Endothelial cell (in vitro differentiated cells): ENCODE measurements around the gene CD300LD. TPM values are rescaled to one million over a fixed set of nuclear protein-coding genes. Genes with fewer than 3 reads are reported as not detected.

Experiments
- DNase-seq: peaks from one replicate; pipeline ENCODE4 v3.0.0; 2021; ENCODE audit warnings: low spot score
- H3K27ac Mint-ChIP-seq: one replicate; pipeline ENCODE4 v1.8.0; 2021; ENCODE audit warnings: mixed read lengths, inconsistent platforms; ENCODE audit not compliant: unreplicated experiment
- H3K27me3 Mint-ChIP-seq: one replicate; pipeline ENCODE4 v1.8.0; 2021; ENCODE audit warnings: mild to moderate bottlenecking, moderate library complexity, mixed read lengths, inconsistent platforms; ENCODE audit not compliant: unreplicated experiment
- H3K36me3 Mint-ChIP-seq: one replicate; pipeline ENCODE4 v1.8.0; 2021; ENCODE audit warnings: mild to moderate bottlenecking, low read depth, mixed read lengths, inconsistent platforms; ENCODE audit not compliant: unreplicated experiment
- H3K4me1 Mint-ChIP-seq: one replicate; pipeline ENCODE4 v1.8.0; 2021; ENCODE audit warnings: mild to moderate bottlenecking, mixed read lengths, inconsistent platforms; ENCODE audit not compliant: unreplicated experiment
- H3K4me3 Mint-ChIP-seq: one replicate; pipeline ENCODE4 v1.8.0; 2021; ENCODE audit warnings: mild to moderate bottlenecking, mixed read lengths, inconsistent platforms; ENCODE audit not compliant: unreplicated experiment
- H3K9me3 Mint-ChIP-seq: one replicate; pipeline ENCODE4 v1.8.0; 2021; ENCODE audit warnings: mixed read lengths, inconsistent platforms; ENCODE audit not compliant: unreplicated experiment
- total RNA-seq: library from RNA; stranded (reverse); fragmentation: NEBNext Ultra II Directional; extraction: Animal tissue kit (Norgen Biotek cat#: 25700); gene quantifications from one replicate; pipeline ENCODE4 v1.2.1, GENCODE V29; 2021; ENCODE audit not compliant: unreplicated experiment
- TF ChIP-seq, protein P1 (sequence below): fragments of 200-600 bp; sonication (generic); IDR thresholded peaks from one replicate; pipeline ENCODE4 v1.5.0; 2021; ENCODE audit warnings: antibody characterized with exemption; ENCODE audit not compliant: unreplicated experiment

CD300LD gene
- total RNA-seq, 1 donor from 2014 or later, result not detected

DNA sequence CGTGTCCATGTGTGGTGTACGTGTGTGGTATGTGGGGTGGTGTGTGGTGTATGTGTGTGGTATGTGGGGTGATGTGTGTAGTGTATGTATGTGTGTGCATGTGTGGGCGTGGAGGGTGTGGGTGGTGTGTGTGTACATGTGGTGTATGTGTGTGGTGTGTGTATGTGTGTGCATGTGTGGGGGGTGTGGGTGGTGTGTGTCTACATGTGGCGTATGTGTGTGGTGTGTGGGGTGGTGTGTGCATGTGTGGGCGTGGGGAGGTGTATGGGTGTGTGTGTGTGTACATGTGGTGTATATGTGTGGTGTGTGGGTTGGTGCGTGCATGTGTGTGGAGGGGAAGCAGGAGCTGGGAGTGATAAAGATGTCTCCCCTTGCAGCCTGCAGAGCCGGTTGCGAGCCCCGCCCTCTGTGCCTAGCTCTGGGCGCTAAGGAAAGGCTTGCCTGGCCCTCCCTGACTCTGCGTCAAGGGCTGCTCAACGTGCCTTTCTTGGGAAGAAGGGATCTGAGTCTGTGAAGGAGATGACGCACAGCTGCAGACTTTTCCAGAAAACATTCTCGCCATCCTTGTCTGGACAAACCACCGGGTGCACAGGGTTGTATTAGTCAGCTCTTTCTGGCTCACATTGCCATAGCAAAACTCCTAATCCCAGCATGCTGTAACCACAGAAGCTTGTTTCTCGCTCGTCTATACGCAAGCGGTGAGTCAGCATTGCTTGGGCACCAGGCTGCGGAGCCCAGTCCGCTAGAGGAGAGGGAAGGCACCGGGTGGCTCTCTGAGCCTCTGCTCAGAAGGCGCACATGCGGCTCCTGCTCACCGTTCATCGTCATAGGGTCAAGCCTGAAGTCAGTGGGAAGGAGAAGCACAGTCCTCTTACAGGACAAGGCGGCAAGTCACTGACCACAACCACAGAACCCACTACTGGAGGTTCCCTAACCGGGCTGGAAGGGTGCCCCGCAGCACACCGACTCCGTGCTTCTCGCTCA is 22.8 kb downstream of the CD300LD start:
- TF ChIP-seq, protein P1, sequence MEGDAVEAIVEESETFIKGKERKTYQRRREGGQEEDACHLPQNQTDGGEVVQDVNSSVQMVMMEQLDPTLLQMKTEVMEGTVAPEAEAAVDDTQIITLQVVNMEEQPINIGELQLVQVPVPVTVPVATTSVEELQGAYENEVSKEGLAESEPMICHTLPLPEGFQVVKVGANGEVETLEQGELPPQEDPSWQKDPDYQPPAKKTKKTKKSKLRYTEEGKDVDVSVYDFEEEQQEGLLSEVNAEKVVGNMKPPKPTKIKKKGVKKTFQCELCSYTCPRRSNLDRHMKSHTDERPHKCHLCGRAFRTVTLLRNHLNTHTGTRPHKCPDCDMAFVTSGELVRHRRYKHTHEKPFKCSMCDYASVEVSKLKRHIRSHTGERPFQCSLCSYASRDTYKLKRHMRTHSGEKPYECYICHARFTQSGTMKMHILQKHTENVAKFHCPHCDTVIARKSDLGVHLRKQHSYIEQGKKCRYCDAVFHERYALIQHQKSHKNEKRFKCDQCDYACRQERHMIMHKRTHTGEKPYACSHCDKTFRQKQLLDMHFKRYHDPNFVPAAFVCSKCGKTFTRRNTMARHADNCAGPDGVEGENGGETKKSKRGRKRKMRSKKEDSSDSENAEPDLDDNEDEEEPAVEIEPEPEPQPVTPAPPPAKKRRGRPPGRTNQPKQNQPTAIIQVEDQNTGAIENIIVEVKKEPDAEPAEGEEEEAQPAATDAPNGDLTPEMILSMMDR, result no peak
- Mint-ChIP-seq H3K4me3 (no peak overlapping the region), H3K27ac (no peak overlapping the region), H3K9me3 (no peaks in the 10 kb centered on the region), H3K4me1 (no peaks in the 10 kb centered on the region), H3K36me3 (peaks cover 3% of the 10 kb centered on the region), H3K27me3 (peaks cover 4% of the 10 kb centered on the region)
- DNase-seq, result no peak

DNA sequence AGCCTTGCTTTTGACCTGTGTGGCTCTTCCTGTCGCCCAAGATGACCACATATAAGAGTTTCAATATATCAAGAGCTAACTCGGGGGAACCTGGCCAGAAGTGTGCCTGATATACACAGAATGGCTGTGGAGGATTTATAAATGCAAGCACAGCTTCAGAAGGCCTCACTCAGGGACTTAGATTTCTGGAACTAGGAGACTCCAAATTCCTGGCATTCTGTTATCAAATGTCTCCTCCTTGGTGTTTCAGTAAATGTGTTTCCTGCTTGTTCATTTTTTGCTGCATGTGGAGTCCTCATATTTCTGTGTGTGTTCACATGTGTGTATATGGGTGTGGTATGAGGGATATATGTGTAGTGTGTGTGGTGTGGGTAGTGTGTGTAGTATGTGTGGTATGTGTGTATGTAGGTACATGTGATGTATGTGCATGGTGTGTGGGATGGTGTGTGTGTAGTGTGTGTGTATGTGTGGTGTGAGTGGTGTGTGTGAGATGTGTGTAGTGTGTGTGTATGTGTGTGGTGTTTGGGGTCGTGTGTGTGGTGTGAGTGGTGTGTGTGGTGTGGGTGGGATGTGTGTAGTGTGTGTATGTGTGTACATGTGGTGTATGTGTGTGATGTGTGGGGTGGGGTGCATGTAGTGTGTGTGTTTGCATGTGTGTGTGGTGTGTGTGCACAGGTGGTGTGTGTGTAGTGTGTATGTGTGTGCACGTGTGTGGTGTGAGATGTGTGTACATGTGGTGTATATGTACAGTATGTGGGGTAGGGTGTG is 23.8 kb downstream of the CD300LD start:
- H3K27me3 Mint-ChIP-seq, result peaks cover 8% of the 10 kb centered on the region
- peaks cover 3% of the 10 kb centered on the region for H3K4me1 Mint-ChIP-seq
- peaks cover 7% of the 10 kb centered on the region for H3K36me3 Mint-ChIP-seq

DNA sequence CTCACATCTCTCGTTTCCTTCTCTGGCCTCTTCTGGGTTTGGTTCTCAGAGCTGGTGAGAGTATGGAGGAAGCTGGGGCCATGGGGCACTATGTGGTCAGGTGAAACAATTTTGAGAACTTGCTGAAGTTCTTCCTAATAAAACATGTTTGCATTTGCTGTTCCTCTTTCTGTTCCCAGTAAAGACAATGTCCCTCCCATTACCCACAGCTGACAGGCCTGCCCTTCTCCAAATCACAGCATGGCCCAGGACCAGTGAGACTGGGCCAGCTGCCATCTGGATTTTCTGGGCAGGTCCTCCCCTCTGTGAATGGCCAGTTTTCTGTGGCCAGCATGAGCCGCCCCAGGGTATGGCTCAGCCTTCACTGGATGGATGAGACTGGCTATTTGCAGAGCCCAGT is 24.7 kb downstream of the CD300LD start, which contains the start of gene CD300H:
CD300H (minus strand) TSS at position 113 of the 400 bp plus-strand sequence.
- Mint-ChIP-seq H3K27me3 (peaks cover 8% of the 10 kb centered on the region), H3K4me3 (peak within 1 kb of the TSS; percentile 17), H3K36me3 (peaks cover 7% of the 10 kb centered on the region), H3K9me3 (no peaks in the 10 kb centered on the region), H3K27ac (peak within 1 kb of the TSS; percentile 43), H3K4me1 (peaks cover 3% of the 10 kb centered on the region)
- TF ChIP-seq, protein P1, result no peak
- no peak for DNase-seq

More for the DNA sequence above, 23.8 kb downstream of the CD300LD start:
- H3K4me3 Mint-ChIP-seq, result peak overlapping the region; percentile 17
- H3K27ac Mint-ChIP-seq, result peak overlapping the region; percentile 43
- TF ChIP-seq, protein P1, result no peak
- no peak for DNase-seq
- no peaks in the 10 kb centered on the region for H3K9me3 Mint-ChIP-seq

DNA sequence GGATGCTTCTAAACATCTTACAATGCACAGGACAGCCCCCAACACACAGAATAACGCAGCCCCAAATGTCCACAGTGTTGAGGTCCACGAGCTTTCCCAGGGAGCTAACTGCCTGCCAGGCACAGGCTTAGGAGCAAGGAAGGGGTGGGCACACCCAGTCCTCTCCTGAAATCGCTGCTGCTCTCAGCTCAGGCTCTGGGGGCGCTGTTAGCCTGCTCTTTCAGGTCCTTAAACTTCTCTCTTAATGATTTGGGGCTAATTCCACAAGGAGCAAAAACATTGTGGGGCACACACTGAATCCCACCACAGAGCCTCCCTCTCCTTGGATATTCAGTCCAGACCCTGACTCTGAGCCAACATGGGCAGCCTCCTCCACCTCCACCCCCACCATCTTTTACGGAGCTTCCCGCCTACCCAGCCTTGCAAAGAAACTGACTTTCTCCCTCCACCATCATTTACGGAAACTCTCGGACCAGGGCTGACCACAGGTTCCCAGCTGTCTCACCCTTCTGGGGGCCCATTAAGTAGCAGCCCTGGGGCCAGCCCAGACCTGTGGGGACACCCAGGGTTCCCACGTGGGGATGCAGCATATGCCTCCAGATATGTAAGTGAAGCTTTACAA is 25.8 kb downstream of the CD300LD start:
- Mint-ChIP-seq H3K4me3 (no peak overlapping the region), H3K27me3 (peaks cover 11% of the 10 kb centered on the region), H3K27ac (no peak overlapping the region), H3K36me3 (peaks cover 7% of the 10 kb centered on the region), H3K9me3 (no peaks in the 10 kb centered on the region), H3K4me1 (peaks cover 3% of the 10 kb centered on the region)
- DNase-seq, result peak; percentile 59
- TF ChIP-seq, protein P1, result peak; percentile 54
